ENCODE results near the gene SCN3B.
A peak's percentile ranks its signal among the peaks of the same experiment; 100 is the strongest.

Gene SCN3B

DNA sequence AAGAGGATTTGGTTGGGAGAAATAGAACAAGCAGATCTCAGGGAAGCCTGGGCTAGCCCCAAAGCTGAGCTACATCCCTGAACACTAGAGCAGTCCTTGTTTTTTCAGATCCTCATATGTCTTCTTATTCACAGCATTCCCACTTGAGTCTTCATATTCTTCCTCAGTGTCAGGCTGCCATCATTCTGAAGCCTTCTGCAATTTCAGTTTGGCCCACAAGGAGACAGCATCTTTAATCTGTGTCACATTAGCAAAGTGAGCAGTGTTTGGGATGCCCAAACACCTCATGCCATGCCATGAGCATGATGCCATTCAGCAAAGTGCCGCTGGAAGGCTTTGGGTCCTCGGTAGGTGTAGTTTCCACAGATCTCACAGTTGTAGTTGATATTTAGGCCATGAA, 56.6 kb downstream of the SCN3B start:
- Histone ChIP-seq H3K9ac (ENCODE audit: low read length) (no peak overlapping the region), H3K4me3 (ENCODE audit: low read length) (no peak overlapping the region), H3K4me1 (ENCODE audit: control insufficient read depth, insufficient read depth, low read length) (peaks cover 19% of the 10 kb centered on the region), H3K27me3 (replicated peaks; ENCODE audit: control insufficient read depth, insufficient read depth, low read length) (no peaks in the 10 kb centered on the region), H3K36me3 (ENCODE audit: control insufficient read depth, insufficient read depth, low read length, severe bottlenecking) (peaks cover 5% of the 10 kb centered on the region), H3K9me3 (ENCODE audit: control insufficient read depth, low read length) (no peaks in the 10 kb centered on the region)
- DNase-seq (ENCODE audit: low read depth) = no peak

DNA sequence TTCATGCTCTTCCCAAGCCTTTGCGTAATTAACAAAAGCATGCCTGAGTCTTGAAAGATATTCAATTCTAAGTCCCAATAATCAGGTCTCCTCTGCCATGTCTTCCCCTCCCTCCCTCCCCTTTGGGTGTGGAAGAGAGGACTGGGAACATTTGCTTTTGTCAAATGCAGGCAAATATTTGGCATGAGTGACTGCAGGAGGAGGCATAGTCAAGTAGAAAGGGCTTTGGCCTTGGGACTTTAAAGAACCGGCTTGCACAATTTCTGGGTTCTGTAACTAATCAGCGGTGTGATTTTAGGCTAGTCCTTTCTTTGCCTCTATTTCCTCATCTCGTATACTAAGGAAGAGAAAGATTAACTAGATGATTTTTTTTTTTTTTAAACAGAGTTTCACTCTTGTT, 59.5 kb downstream of the SCN3B start:
- peaks cover 5% of the 10 kb centered on the region for H3K36me3 ChIP-seq (ENCODE audit: control insufficient read depth, insufficient read depth, low read length, severe bottlenecking)
- no peak for DNase-seq (ENCODE audit: low read depth)

DNA sequence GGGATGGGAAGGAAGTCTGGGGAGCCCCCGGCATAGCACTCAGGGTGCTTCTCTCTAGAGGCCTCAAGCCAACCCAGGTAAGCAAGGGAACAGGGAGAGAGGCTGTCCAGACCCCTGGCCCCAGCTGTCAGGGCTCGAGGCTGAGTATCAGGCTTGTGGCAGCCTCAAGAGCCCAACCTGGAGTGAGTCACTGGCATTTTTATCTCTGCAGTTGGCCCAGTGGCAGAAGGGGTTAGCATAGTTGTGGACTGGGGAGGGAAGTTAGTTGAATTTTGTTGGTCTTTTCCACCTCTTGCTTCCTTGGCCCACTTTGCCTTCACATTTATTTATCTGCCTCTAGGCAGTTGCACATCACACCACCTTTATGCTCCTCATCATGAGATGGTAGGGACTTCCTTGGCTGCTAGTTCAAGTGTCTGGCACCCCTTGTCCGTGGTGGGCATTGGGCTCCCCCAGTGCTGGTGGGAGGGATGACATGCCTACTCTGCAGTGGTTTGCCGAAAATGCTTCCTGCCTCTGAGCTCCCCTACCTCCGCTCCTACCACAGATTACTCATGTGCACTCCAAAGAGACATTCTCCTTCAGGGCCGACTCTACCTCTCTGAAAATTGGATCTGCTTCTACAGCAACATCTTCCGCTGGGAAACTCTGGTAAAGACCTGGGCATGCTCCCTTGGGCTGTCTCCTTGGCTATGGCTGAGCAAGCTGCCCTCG, 60.1 kb downstream of the SCN3B start:
- Histone ChIP-seq H3K4me3 (ENCODE audit: low read length) (no peak overlapping the region), H3K9me3 (ENCODE audit: control insufficient read depth, low read length) (no peaks in the 10 kb centered on the region), H3K4me1 (ENCODE audit: control insufficient read depth, insufficient read depth, low read length) (peaks cover 9% of the 10 kb centered on the region), H3K27me3 (replicated peaks; ENCODE audit: control insufficient read depth, insufficient read depth, low read length) (no peaks in the 10 kb centered on the region), H3K36me3 (ENCODE audit: control insufficient read depth, insufficient read depth, low read length, severe bottlenecking) (peaks cover 5% of the 10 kb centered on the region), H3K9ac (ENCODE audit: low read length) (no peak overlapping the region)
- no peak for DNase-seq (ENCODE audit: low read depth)

More for the DNA sequence above, 59.5 kb downstream of the SCN3B start:
- Histone ChIP-seq H3K4me3 (ENCODE audit: low read length) (no peak overlapping the region), H3K9me3 (ENCODE audit: control insufficient read depth, low read length) (no peaks in the 10 kb centered on the region), H3K9ac (ENCODE audit: low read length) (no peak overlapping the region), H3K27me3 (replicated peaks; ENCODE audit: control insufficient read depth, insufficient read depth, low read length) (no peaks in the 10 kb centered on the region), H3K4me1 (ENCODE audit: control insufficient read depth, insufficient read depth, low read length) (peaks cover 11% of the 10 kb centered on the region)

DNA sequence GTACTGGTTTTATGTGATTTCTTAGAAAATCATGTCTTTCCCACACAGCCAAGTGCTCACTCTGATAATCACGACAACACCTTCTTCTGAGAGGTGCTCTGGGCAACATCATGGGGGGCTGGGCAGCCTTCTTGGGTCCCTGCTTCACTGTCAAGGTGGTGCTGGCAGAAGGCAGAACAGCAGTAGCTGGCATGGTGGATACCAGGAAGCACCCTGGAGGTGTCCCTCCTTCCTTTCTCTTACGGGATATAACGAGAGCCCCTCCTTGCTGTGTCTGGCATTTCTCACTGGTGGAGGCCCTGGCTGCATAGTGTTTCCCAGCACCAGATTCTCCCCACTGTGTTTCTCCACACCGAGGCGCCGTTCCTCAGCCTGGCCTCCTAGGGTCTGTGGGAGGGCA, 60.9 kb downstream of the SCN3B start:
- Histone ChIP-seq H3K9ac (ENCODE audit: low read length) (no peak overlapping the region), H3K36me3 (ENCODE audit: control insufficient read depth, insufficient read depth, low read length, severe bottlenecking) (peaks cover 5% of the 10 kb centered on the region), H3K27me3 (replicated peaks; ENCODE audit: control insufficient read depth, insufficient read depth, low read length) (no peaks in the 10 kb centered on the region)

DNA sequence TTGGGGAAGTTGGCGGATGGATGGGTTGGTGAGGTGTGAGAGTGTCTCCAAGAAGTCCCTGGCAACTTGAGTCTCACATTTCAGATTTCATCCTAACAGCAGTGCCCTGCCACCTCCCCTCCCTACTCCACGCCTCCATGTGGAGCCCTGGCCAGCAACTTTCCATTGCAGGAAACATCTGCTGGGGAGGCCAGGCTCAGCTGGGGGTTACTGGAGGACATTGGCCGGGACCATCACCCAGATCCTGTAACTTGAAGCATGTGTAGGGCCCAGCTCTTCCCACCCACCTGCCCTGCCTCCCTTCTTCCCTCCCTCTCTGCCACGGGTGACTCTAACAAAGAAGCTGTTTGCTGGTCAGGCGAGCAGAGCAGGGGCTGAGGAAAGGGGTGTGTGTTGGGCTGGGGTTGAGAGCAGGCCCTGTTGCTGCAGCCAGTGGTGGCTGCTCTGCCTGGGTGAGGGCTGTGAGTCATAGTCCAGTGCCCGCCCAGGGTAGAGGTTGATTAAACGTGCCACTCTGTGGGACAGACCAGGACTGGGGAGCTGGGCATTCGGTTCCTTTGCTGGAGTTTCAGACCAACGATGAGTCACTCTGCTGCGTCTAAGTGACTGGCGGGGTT, 64.0 kb downstream of the SCN3B start:
- H3K9ac ChIP-seq (ENCODE audit: low read length) = no peak overlapping the region
- no peak overlapping the region for H3K4me3 ChIP-seq (ENCODE audit: low read length)
- peaks cover 9% of the 10 kb centered on the region for H3K4me1 ChIP-seq (ENCODE audit: control insufficient read depth, insufficient read depth, low read length)
- H3K27me3 ChIP-seq (replicated peaks; ENCODE audit: control insufficient read depth, insufficient read depth, low read length) = no peaks in the 10 kb centered on the region
- H3K9me3 ChIP-seq (ENCODE audit: control insufficient read depth, low read length) = no peaks in the 10 kb centered on the region
- H3K36me3 ChIP-seq (ENCODE audit: control insufficient read depth, insufficient read depth, low read length, severe bottlenecking) = no peaks in the 10 kb centered on the region
- peak; percentile 44 for DNase-seq (ENCODE audit: low read depth)

More for the DNA sequence above, 60.9 kb downstream of the SCN3B start:
- DNase-seq (ENCODE audit: low read depth) = no peak
- Histone ChIP-seq H3K9me3 (ENCODE audit: control insufficient read depth, low read length) (no peaks in the 10 kb centered on the region), H3K4me1 (ENCODE audit: control insufficient read depth, insufficient read depth, low read length) (peaks cover 9% of the 10 kb centered on the region), H3K4me3 (ENCODE audit: low read length) (no peak overlapping the region)

DNA sequence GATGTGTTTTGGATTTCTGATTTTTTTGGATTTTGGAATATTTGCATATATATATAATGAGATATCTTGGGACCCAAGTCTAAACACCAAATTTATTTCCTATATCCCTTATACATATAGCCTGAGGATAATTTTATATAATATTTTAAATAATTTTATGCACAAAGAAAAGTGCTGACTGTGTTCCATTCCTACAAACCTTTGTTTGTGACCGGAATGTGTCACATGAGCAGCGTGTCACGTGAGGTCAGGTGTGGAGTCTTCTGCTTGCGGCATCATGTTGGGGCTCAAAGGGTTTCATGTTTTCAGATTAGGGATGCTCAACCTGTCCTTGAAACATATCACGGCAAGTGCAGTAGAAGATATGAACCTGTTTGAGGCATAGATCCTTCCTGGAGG, 65.6 kb downstream of the SCN3B start:
- Histone ChIP-seq H3K4me1 (ENCODE audit: control insufficient read depth, insufficient read depth, low read length) (peaks cover 9% of the 10 kb centered on the region), H3K27me3 (replicated peaks; ENCODE audit: control insufficient read depth, insufficient read depth, low read length) (no peaks in the 10 kb centered on the region), H3K9ac (ENCODE audit: low read length) (no peak overlapping the region), H3K4me3 (ENCODE audit: low read length) (no peak overlapping the region), H3K36me3 (ENCODE audit: control insufficient read depth, insufficient read depth, low read length, severe bottlenecking) (no peaks in the 10 kb centered on the region), H3K9me3 (ENCODE audit: control insufficient read depth, low read length) (no peaks in the 10 kb centered on the region)
- no peak for DNase-seq (ENCODE audit: low read depth)

DNA sequence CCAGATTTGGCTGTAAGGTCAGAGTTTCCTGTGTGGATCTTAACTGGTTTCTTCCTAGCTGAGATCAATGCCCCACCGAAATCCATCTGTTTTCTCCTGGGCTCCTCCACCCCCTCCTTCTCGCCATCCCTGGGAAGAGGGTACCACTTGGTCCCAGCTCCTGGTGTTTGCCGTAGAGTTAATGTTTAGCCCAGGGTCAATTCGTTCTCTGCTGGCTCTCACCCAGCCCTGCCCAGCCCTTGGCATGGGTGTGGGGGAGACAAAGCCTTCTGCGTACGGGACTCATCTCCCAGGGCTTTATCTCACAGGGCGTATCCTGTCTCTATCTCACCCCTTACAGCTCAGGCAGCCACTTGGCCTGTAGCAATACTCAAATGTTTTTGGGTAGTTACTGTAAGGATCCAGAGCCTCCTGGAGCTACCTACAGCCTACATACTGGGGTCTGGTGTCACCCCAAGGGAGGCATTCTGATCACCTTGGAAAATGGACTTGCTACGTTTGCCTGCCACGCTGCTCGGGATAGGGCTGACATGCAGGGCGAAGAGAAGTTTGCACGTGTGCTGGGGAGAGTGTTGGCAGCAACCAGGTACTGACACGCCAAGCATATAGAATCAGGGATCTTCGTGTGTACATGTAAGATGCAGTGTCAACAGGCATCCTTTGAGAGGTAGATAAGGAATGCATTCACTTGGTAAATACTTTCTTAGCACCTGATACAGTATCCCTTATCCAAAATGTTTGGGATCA, 66.1 kb downstream of the SCN3B start:
- no peak overlapping the region for H3K9ac ChIP-seq (ENCODE audit: low read length)
- no peaks in the 10 kb centered on the region for H3K9me3 ChIP-seq (ENCODE audit: control insufficient read depth, low read length)
- no peak for DNase-seq (ENCODE audit: low read depth)
- no peak overlapping the region for H3K4me3 ChIP-seq (ENCODE audit: low read length)
- H3K4me1 ChIP-seq (ENCODE audit: control insufficient read depth, insufficient read depth, low read length) = peaks cover 9% of the 10 kb centered on the region
- H3K36me3 ChIP-seq (ENCODE audit: control insufficient read depth, insufficient read depth, low read length, severe bottlenecking) = no peaks in the 10 kb centered on the region
- H3K27me3 ChIP-seq (replicated peaks; ENCODE audit: control insufficient read depth, insufficient read depth, low read length) = no peaks in the 10 kb centered on the region

DNA sequence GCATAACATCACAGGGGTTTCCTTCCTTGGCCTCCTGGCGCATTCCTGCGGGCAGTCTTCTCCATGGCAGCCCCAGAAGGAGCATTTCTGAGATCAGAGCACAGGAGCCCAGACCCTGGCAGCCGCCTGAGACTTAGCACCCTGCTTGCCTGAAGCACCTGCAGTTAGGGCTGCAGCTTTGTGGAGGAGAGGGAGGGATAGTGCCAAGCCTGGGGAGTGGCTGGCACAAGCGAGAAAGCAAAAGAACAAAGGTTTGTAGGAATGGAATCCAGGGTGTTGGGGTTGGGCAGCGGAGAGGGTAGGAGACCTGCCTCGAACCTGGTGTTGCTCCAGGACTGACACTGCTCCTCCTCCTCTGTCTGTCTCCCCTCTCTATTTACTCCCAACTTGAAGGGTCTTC, 66.9 kb downstream of the SCN3B start:
- no peaks in the 10 kb centered on the region for H3K27me3 ChIP-seq (replicated peaks; ENCODE audit: control insufficient read depth, insufficient read depth, low read length)
- no peak overlapping the region for H3K9ac ChIP-seq (ENCODE audit: low read length)
- no peak for DNase-seq (ENCODE audit: low read depth)
- no peak overlapping the region for H3K4me3 ChIP-seq (ENCODE audit: low read length)
- peaks cover 9% of the 10 kb centered on the region for H3K4me1 ChIP-seq (ENCODE audit: control insufficient read depth, insufficient read depth, low read length)
- H3K9me3 ChIP-seq (ENCODE audit: control insufficient read depth, low read length) = no peaks in the 10 kb centered on the region
- no peaks in the 10 kb centered on the region for H3K36me3 ChIP-seq (ENCODE audit: control insufficient read depth, insufficient read depth, low read length, severe bottlenecking)

DNA sequence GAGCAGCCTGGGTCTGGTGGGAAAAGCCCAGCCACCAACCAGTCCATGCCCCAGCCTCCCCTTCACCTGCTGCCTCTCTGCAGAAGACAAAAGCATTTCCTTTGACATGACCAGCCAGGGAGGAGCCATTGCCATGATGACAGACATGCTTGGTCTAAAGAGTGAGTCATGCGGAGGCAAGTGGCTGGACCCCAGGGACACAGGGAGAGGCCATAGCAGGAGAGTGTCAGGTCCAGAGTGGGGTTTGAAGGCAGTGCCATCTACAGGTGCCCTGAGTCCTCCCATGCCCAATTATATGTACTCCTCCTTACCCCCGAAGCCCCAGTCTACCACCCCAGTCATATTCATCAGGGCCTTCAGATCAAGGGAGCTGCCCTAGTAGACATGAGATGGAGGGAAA, 67.4 kb downstream of the SCN3B start:
- Histone ChIP-seq H3K4me3 (ENCODE audit: low read length) (no peak overlapping the region), H3K9me3 (ENCODE audit: control insufficient read depth, low read length) (no peaks in the 10 kb centered on the region), H3K4me1 (ENCODE audit: control insufficient read depth, insufficient read depth, low read length) (peaks cover 9% of the 10 kb centered on the region), H3K9ac (ENCODE audit: low read length) (no peak overlapping the region), H3K27me3 (replicated peaks; ENCODE audit: control insufficient read depth, insufficient read depth, low read length) (no peaks in the 10 kb centered on the region), H3K36me3 (ENCODE audit: control insufficient read depth, insufficient read depth, low read length, severe bottlenecking) (no peaks in the 10 kb centered on the region)
- DNase-seq (ENCODE audit: low read depth) = no peak

DNA sequence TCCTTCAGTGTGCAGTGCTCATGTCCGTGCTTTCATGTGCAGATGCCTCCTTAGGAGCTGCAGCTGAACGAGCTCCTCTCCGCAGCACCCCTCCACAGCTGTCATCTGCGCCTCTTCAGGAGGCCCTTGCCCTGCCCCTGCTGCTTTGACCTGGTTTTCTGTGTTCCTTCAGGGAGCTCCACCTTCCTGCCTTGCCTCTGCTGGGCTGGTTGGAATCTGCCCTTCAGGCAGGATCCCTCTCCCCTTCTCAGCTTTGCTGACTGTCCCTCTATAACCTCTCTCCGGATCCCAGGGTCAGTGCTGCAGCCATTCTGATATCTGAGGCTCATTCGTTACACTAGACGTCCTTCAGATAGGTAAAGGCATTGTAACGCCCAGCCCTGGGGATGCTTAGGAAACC, 67.9 kb downstream of the SCN3B start:
- no peak for DNase-seq (ENCODE audit: low read depth)
- no peaks in the 10 kb centered on the region for H3K27me3 ChIP-seq (replicated peaks; ENCODE audit: control insufficient read depth, insufficient read depth, low read length)
- no peaks in the 10 kb centered on the region for H3K36me3 ChIP-seq (ENCODE audit: control insufficient read depth, insufficient read depth, low read length, severe bottlenecking)
- H3K4me1 ChIP-seq (ENCODE audit: control insufficient read depth, insufficient read depth, low read length) = peaks cover 9% of the 10 kb centered on the region
- no peak overlapping the region for H3K4me3 ChIP-seq (ENCODE audit: low read length)
- no peaks in the 10 kb centered on the region for H3K9me3 ChIP-seq (ENCODE audit: control insufficient read depth, low read length)
- H3K9ac ChIP-seq (ENCODE audit: low read length) = no peak overlapping the region

DNA sequence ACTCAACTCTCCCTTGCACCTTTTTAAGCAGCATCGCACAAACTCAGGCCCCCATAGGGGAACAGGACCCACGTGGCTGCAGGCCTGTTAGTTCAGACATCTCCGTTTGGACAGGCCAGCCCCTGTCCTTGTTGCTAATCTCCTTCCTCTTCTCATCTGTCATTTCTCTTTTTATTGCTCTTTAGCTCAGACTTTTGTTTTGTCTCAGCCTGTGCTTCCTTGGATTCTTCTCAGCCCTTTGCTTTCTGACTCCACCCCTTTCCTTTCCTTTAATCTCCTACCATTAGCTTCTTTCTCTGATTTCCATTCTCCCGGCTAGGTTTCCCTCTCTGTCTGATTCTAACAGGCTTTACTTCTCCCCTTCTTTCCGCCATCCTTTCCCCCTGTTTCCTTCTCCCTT, 68.7 kb downstream of the SCN3B start:
- Histone ChIP-seq H3K9ac (ENCODE audit: low read length) (no peak overlapping the region), H3K4me3 (ENCODE audit: low read length) (no peak overlapping the region), H3K9me3 (ENCODE audit: control insufficient read depth, low read length) (no peaks in the 10 kb centered on the region), H3K36me3 (ENCODE audit: control insufficient read depth, insufficient read depth, low read length, severe bottlenecking) (no peaks in the 10 kb centered on the region), H3K27me3 (replicated peaks; ENCODE audit: control insufficient read depth, insufficient read depth, low read length) (no peaks in the 10 kb centered on the region), H3K4me1 (ENCODE audit: control insufficient read depth, insufficient read depth, low read length) (peaks cover 8% of the 10 kb centered on the region)
- no peak for DNase-seq (ENCODE audit: low read depth)

Measured in adipocyte (in vitro differentiated cells).